ENCODE measurements around the gene OR6X1.

GRCh38 chr11:123775715-123776549 lies 21.6 kb upstream of the OR6X1 start:
- no peak for TF ChIP-seq CTCF (conservative IDR thresholded peaks at IDR 0.05; ENCODE audit: low read length)
- no peak for TF ChIP-seq EZH2phosphoT487 (IDR thresholded peaks at IDR 0.05; ENCODE audit: borderline replicate concordance)
